ENCODE measurements around the gene MORN1.

MORN1 gene

GRCh38 chr1:2379733-2380404 lies 11.5 kb downstream of the MORN1 start:
- no peak overlapping the region for H3K4me2 ChIP-seq (ENCODE audit: low read length)
- peaks cover 7% of the 10 kb centered on the region for H3K4me1 ChIP-seq (ENCODE audit: control insufficient read depth, low read length)
- H4K20me1 ChIP-seq (ENCODE audit: control insufficient read depth, insufficient read depth, low read depth, low read length), result no peaks in the 10 kb centered on the region
- no peaks in the 10 kb centered on the region for H3K79me2 ChIP-seq (ENCODE audit: control insufficient read depth, low read length)
- H3F3A ChIP-seq (ENCODE audit: control insufficient read depth, insufficient read depth), result no peaks in the 10 kb centered on the region
- H3K27ac ChIP-seq (ENCODE audit: low read depth, low read length), result no peak overlapping the region
- no peaks in the 10 kb centered on the region for H3K27me3 ChIP-seq (ENCODE audit: control insufficient read depth, low read length)
- no peak overlapping the region for H3K4me3 ChIP-seq (ENCODE audit: low read length)
- no peaks in the 10 kb centered on the region for H3K36me3 ChIP-seq (ENCODE audit: control insufficient read depth, low read length)
- H3K9me3 ChIP-seq (ENCODE audit: control insufficient read depth, insufficient read depth, low read length), result no peaks in the 10 kb centered on the region
- H3K9me2 ChIP-seq (replicated peaks; ENCODE audit: control insufficient read depth, low read length), result no peaks in the 10 kb centered on the region
- TF ChIP-seq CTCF (IDR thresholded peaks at IDR 0.05; ENCODE audit: low read depth, low read length, poor library complexity, severe bottlenecking) (no peak), EZH2phosphoT487 (IDR thresholded peaks at IDR 0.05; ENCODE audit: borderline replicate concordance, low read length) (no peak)

GRCh38 chr1:2378956-2379732 lies 12.2 kb downstream of the MORN1 start:
- Histone ChIP-seq H3K79me2 (ENCODE audit: control insufficient read depth, low read length) (no peaks in the 10 kb centered on the region), H3F3A (ENCODE audit: control insufficient read depth, insufficient read depth) (no peaks in the 10 kb centered on the region), H3K4me2 (ENCODE audit: low read length) (no peak overlapping the region), H3K27me3 (ENCODE audit: control insufficient read depth, low read length) (no peaks in the 10 kb centered on the region), H3K9me3 (ENCODE audit: control insufficient read depth, insufficient read depth, low read length) (no peaks in the 10 kb centered on the region), H3K4me1 (ENCODE audit: control insufficient read depth, low read length) (peaks cover 7% of the 10 kb centered on the region), H4K20me1 (ENCODE audit: control insufficient read depth, insufficient read depth, low read depth, low read length) (no peaks in the 10 kb centered on the region), H3K36me3 (ENCODE audit: control insufficient read depth, low read length) (no peaks in the 10 kb centered on the region), H3K9me2 (replicated peaks; ENCODE audit: control insufficient read depth, low read length) (no peaks in the 10 kb centered on the region), H3K27ac (ENCODE audit: low read depth, low read length) (no peak overlapping the region), H3K4me3 (ENCODE audit: low read length) (no peak overlapping the region)
- TF ChIP-seq EZH2phosphoT487 (IDR thresholded peaks at IDR 0.05; ENCODE audit: borderline replicate concordance, low read length) (no peak), CTCF (IDR thresholded peaks at IDR 0.05; ENCODE audit: low read depth, low read length, poor library complexity, severe bottlenecking) (no peak)

- Histone ChIP-seq H3K4me2 (ENCODE audit: low read length) (no peak overlapping the region), H3K27ac (ENCODE audit: low read depth, low read length) (no peak overlapping the region), H3K36me3 (ENCODE audit: control insufficient read depth, low read length) (no peaks in the 10 kb centered on the region), H3K4me1 (ENCODE audit: control insufficient read depth, low read length) (peaks cover 7% of the 10 kb centered on the region), H3K27me3 (ENCODE audit: control insufficient read depth, low read length) (no peaks in the 10 kb centered on the region), H3K9me3 (ENCODE audit: control insufficient read depth, insufficient read depth, low read length) (no peaks in the 10 kb centered on the region), H4K20me1 (ENCODE audit: control insufficient read depth, insufficient read depth, low read depth, low read length) (no peaks in the 10 kb centered on the region), H3K79me2 (ENCODE audit: control insufficient read depth, low read length) (no peaks in the 10 kb centered on the region), H3K4me3 (ENCODE audit: low read length) (no peak overlapping the region), H3K9me2 (replicated peaks; ENCODE audit: control insufficient read depth, low read length) (no peaks in the 10 kb centered on the region), H3F3A (ENCODE audit: control insufficient read depth, insufficient read depth) (no peaks in the 10 kb centered on the region)
- no peak for TF ChIP-seq CTCF (IDR thresholded peaks at IDR 0.05; ENCODE audit: low read depth, low read length, poor library complexity, severe bottlenecking)
- no peak for TF ChIP-seq EZH2phosphoT487 (IDR thresholded peaks at IDR 0.05; ENCODE audit: borderline replicate concordance, low read length)
These were observed 12.9 kb downstream of the MORN1 start for GRCh38 chr1:2378441-2378851.
